Hepatocyte (in vitro differentiated cells): ENCODE measurements around the gene TPK1. TPM values are rescaled to one million over a fixed set of nuclear protein-coding genes. Genes with fewer than 3 reads are reported as not detected.
A peak's percentile ranks its signal among the peaks of the same experiment; 100 is the strongest.

ENCODE experiments used
- DNase-seq: peaks from one replicate; pipeline ENCODE4 v3.0.0-alpha.2; 2016; ENCODE audit warnings: low spot score
- H2AFZ ChIP-seq: fragments of 200-600 bp; sonication (generic); 2 replicates; pipeline ENCODE4 v1.6.0; 2016; ENCODE audit warnings: antibody characterized with exemption, mild to moderate bottlenecking
- H3K27ac ChIP-seq: fragments of 200-600 bp; sonication (generic); 2 replicates; pipeline ENCODE4 v1.5.1; 2016; ENCODE audit warnings: mild to moderate bottlenecking
- H3K27me3 ChIP-seq: fragments of 200-600 bp; sonication (generic); 2 replicates; pipeline ENCODE4 v1.6.1; 2016
- H3K36me3 ChIP-seq: fragments of 200-600 bp; sonication (generic); replicated peaks from 2 replicates; pipeline ENCODE4 v1.5.1; 2016; ENCODE audit warnings: low read depth; ENCODE audit not compliant: insufficient read depth
- H3K4me1 ChIP-seq: fragments of 200-600 bp; sonication (generic); 2 replicates; pipeline ENCODE4 v1.5.1; 2016; ENCODE audit warnings: mild to moderate bottlenecking, moderate library complexity; ENCODE audit not compliant: insufficient read depth
- H3K4me2 ChIP-seq: fragments of 200-600 bp; sonication (generic); 2 replicates; pipeline ENCODE4 v1.6.0; 2016
- H3K4me3 ChIP-seq: fragments of 200-600 bp; sonication (generic); 2 replicates; pipeline ENCODE4 v1.5.1; 2016; ENCODE audit warnings: mild to moderate bottlenecking
- H3K79me2 ChIP-seq: fragments of 200-600 bp; sonication (generic); 2 replicates; pipeline ENCODE4 v1.6.0; 2017; ENCODE audit warnings: mild to moderate bottlenecking
- H3K9me2 ChIP-seq: fragments of 200-600 bp; sonication (generic); replicated peaks from 2 replicates; pipeline ENCODE4 v1.6.0; 2017; ENCODE audit warnings: mild to moderate bottlenecking; ENCODE audit not compliant: insufficient read depth
- H3K9me3 ChIP-seq: fragments of 200-600 bp; sonication (generic); 2 replicates; pipeline ENCODE4 v1.5.1; 2016; ENCODE audit warnings: low read depth, mild to moderate bottlenecking
- H4K20me1 ChIP-seq: fragments of 200-600 bp; sonication (generic); 2 replicates; pipeline ENCODE4 v1.6.0; 2016; ENCODE audit warnings: mild to moderate bottlenecking; ENCODE audit not compliant: insufficient read depth, poor library complexity, severe bottlenecking
- CTCF ChIP-seq: fragments of 200-600 bp; sonication (generic); IDR thresholded peaks from 2 replicates; pipeline ENCODE4 v1.5.1; 2016; ENCODE audit warnings: antibody characterized with exemption, mild to moderate bottlenecking; ENCODE audit not compliant: poor library complexity
- EZH2 ChIP-seq: fragments of 200-600 bp; sonication (generic); IDR thresholded peaks from 2 replicates; pipeline ENCODE4 v1.6.1; 2016; ENCODE audit warnings: antibody characterized with exemption, mild to moderate bottlenecking, borderline replicate concordance
- EZH2phosphoT487 ChIP-seq: fragments of 200-600 bp; sonication (generic); IDR thresholded peaks from one replicate; pipeline ENCODE4 v1.6.1; 2018; ENCODE audit warnings: antibody characterized with exemption, mild to moderate bottlenecking, low read depth, moderate library complexity; ENCODE audit not compliant: unreplicated experiment, severe bottlenecking
- WGBS: methylation state at CpG from one replicate; pipeline ENCODE4 v1.1.6; 2016; ENCODE audit warnings: low lambda C conversion rate; ENCODE audit errors: missing lambda C conversion rate; 5-methylcytosine and 5-hydroxymethylcytosine counted together
- polyA plus RNA-seq: library from polyadenylated mRNA; unstranded; fragments of >200 nt; fragmentation: Nextera tagmentation; extraction: Ambion mirVana; gene quantifications from 2 replicates; pipeline ENCODE4 v1.2.1, GENCODE V29; 2016
- total RNA-seq: library from RNA; depleted of rRNA; stranded (reverse); fragments of >200 nt; gene quantifications from 2 replicates; pipeline ENCODE4 v1.2.3, GENCODE V29; 2014

TPK1 gene
- total and polyA plus RNA-seq, 2 experiments from 2014 or later, result 8.7 to 9.7 TPM

GRCh38 chr7:144408121-144408520, 427.7 kb downstream of the TPK1 start:
- 70% methylated on average over 3 of the region's 3 CpGs for WGBS
- DNase-seq, result no peak

GRCh38 chr7:144407266-144407931, 428.5 kb downstream of the TPK1 start:
- Histone ChIP-seq H3K36me3 (no peaks in the 10 kb centered on the region), H2AFZ (no peak overlapping the region), H4K20me1 (no peaks in the 10 kb centered on the region), H3K9me2 (no peaks in the 10 kb centered on the region), H3K9me3 (no peaks in the 10 kb centered on the region), H3K4me3 (no peak overlapping the region), H3K4me2 (no peak overlapping the region), H3K27me3 (no peaks in the 10 kb centered on the region), H3K79me2 (no peaks in the 10 kb centered on the region), H3K27ac (peak overlapping the region; percentile 30), H3K4me1 (peaks cover 6% of the 10 kb centered on the region)
- TF ChIP-seq EZH2phosphoT487 (no peak), CTCF (no peak), EZH2 (no peak)
- no peak for DNase-seq
- 64% methylated on average over 12 of the region's 12 CpGs for WGBS

More at GRCh38 chr7:144408121-144408520, 427.7 kb downstream of the TPK1 start:
- H3K9me2 ChIP-seq, result no peaks in the 10 kb centered on the region
- TF ChIP-seq EZH2, result no peak
- no peak for TF ChIP-seq CTCF
- TF ChIP-seq EZH2phosphoT487, result no peak
- no peaks in the 10 kb centered on the region for H4K20me1 ChIP-seq
- no peak overlapping the region for H3K4me3 ChIP-seq
- no peaks in the 10 kb centered on the region for H3K9me3 ChIP-seq
- no peak overlapping the region for H2AFZ ChIP-seq
- H3K4me2 ChIP-seq, result no peak overlapping the region
- no peaks in the 10 kb centered on the region for H3K27me3 ChIP-seq
- no peaks in the 10 kb centered on the region for H3K36me3 ChIP-seq
- peaks cover 6% of the 10 kb centered on the region for H3K4me1 ChIP-seq
- no peaks in the 10 kb centered on the region for H3K79me2 ChIP-seq
- peak overlapping the region; percentile 30 for H3K27ac ChIP-seq

GRCh38 chr7:144404946-144405345, 430.9 kb downstream of the TPK1 start:
- no peak overlapping the region for H3K27ac ChIP-seq
- H3K36me3 ChIP-seq, result no peaks in the 10 kb centered on the region
- H2AFZ ChIP-seq, result no peak overlapping the region
- no peak for DNase-seq
- no peaks in the 10 kb centered on the region for H3K79me2 ChIP-seq
- no peaks in the 10 kb centered on the region for H3K27me3 ChIP-seq
- WGBS, result 58% methylated on average over 4 of the region's 4 CpGs
- peaks cover 6% of the 10 kb centered on the region for H3K4me1 ChIP-seq
- no peaks in the 10 kb centered on the region for H3K9me2 ChIP-seq
- no peaks in the 10 kb centered on the region for H4K20me1 ChIP-seq
- TF ChIP-seq CTCF, result no peak
- no peak for TF ChIP-seq EZH2
- TF ChIP-seq EZH2phosphoT487, result no peak
- no peak overlapping the region for H3K4me3 ChIP-seq
- H3K9me3 ChIP-seq, result no peaks in the 10 kb centered on the region
- H3K4me2 ChIP-seq, result no peak overlapping the region
